Uterus (tissue), 2 donors: ENCODE data around the gene TBL1X.

ENCODE experiments used
- CTCF ChIP-seq, 4 experiments: fragments of 200-600 bp in 2 of 4; fragments of 450-650 bp in 2 of 4; sonication (generic) in 2 of 4; IDR thresholded peaks; one replicate each; pipeline ENCODE4 v1.5.1; 2016 to 2019; ENCODE audit warnings: antibody characterized with exemption in 4 of 4, mild to moderate bottlenecking in 2 of 4, moderate library complexity in 1 of 4
- POLR2A ChIP-seq, 2 donors: fragments of 450-650 bp; IDR thresholded peaks; one replicate each; pipeline ENCODE4 v1.6.1; 2016; ENCODE audit warnings: antibody characterized with exemption in 2 of 2, mild to moderate bottlenecking in 1 of 2, moderate library complexity in 1 of 2

GRCh38 chrX:9786798-9787635 lies 322.2 kb downstream of the TBL1X start:
- TF ChIP-seq CTCF (IDR thresholded peaks at IDR 0.05) (no peak), POLR2A (IDR thresholded peaks at IDR 0.05) (no peak)
